C4-2B (cell line): ENCODE measurements around the gene RAB40C.

ENCODE experiments used
- H3K27ac ChIP-seq: fragments of 450-650 bp; 2 replicates; pipeline ENCODE4 v1.5.1; 2017
- ZFX ChIP-seq: fragments of 450-650 bp; IDR thresholded peaks from 2 replicates; pipeline ENCODE4 v1.6.1; 2017
- TF ChIP-seq, protein P1 (sequence below): fragments of 450-650 bp; conservative IDR thresholded peaks from 2 replicates; pipeline ENCODE4 v1.5.1; 2017; ENCODE audit warnings: mild to moderate bottlenecking

Gene RAB40C

GRCh38 chr16:673399-673991 is 83.6 kb downstream of the RAB40C start:
- TF ChIP-seq ZFX = no peak
- TF ChIP-seq, protein P1, sequence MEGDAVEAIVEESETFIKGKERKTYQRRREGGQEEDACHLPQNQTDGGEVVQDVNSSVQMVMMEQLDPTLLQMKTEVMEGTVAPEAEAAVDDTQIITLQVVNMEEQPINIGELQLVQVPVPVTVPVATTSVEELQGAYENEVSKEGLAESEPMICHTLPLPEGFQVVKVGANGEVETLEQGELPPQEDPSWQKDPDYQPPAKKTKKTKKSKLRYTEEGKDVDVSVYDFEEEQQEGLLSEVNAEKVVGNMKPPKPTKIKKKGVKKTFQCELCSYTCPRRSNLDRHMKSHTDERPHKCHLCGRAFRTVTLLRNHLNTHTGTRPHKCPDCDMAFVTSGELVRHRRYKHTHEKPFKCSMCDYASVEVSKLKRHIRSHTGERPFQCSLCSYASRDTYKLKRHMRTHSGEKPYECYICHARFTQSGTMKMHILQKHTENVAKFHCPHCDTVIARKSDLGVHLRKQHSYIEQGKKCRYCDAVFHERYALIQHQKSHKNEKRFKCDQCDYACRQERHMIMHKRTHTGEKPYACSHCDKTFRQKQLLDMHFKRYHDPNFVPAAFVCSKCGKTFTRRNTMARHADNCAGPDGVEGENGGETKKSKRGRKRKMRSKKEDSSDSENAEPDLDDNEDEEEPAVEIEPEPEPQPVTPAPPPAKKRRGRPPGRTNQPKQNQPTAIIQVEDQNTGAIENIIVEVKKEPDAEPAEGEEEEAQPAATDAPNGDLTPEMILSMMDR = no peak
- no peak overlapping the region for H3K27ac ChIP-seq

GRCh38 chr16:674214-674881 is 84.5 kb downstream of the RAB40C start:
- H3K27ac ChIP-seq = no peak overlapping the region

DNA sequence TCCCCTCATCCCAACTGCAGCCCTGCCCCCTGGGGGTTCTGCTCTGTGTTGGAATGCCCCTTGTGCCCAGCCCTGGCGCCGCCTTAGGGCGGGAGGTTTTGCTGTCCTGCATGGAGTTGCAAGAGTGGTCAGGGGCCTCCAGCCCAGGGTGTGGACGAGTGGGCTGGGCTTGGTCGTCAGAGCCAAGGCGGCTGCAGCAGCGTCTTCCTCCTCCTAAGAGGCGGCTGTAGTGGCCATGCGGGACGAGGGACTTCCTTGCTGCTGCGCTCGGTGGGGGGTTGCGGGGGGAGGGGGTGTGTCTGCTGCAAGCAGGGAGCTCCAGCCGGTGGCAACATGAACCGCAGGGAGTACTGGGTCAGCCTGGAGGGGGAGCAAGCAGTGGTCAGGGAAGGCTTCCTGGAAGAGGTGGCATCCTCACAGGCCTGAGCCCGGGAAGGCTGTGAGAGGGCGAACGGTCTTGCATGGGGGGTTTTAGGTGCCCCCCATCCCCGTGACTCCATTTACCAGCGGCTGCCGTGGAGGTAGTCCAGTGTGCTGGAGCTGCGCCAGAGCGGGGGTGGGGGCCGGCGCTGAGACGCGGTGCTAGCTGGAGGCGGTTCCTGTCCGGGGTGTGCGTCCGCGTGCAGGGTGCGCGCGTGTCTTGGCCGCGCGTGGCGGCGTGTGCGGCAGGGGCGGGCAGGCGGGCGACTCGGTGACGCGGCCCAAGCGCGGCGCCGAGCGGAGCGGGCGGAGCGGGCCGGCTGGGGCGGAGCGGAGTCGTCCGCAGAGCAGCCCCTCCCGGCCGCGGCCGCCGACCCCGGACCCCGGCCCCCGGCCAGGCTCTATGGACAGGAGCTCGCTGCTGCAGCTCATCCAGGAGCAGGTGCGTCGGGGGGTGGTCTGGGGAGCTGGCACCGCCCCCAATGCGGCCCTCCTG is 85.4 kb downstream of the RAB40C start, which contains the start of gene RHBDL1:
Gene RHBDL1 (plus strand): TSS at position 704 of the 916 bp plus-strand sequence. CDS start 120 bp downstream, at position 824.
- no peak within 1 kb of the TSS for H3K27ac ChIP-seq

More at GRCh38 chr16:674214-674881, 84.5 kb downstream of the RAB40C start:
- TF ChIP-seq, protein P1 = no peak
- TF ChIP-seq ZFX = no peak

GRCh38 chr16:675884-676564 is 86.2 kb downstream of the RAB40C start:
- TF ChIP-seq ZFX = no peak
- TF ChIP-seq, protein P1 = no peak
- no peak overlapping the region for H3K27ac ChIP-seq

More for the DNA sequence above, 85.4 kb downstream of the RAB40C start, which contains the start of gene RHBDL1:
- TF ChIP-seq, protein P1 = no peak
- no peak for TF ChIP-seq ZFX

GRCh38 chr16:676565-676902 is 86.7 kb downstream of the RAB40C start:
- H3K27ac ChIP-seq = no peak overlapping the region
- TF ChIP-seq, protein P1 = no peak
- TF ChIP-seq ZFX = no peak

DNA sequence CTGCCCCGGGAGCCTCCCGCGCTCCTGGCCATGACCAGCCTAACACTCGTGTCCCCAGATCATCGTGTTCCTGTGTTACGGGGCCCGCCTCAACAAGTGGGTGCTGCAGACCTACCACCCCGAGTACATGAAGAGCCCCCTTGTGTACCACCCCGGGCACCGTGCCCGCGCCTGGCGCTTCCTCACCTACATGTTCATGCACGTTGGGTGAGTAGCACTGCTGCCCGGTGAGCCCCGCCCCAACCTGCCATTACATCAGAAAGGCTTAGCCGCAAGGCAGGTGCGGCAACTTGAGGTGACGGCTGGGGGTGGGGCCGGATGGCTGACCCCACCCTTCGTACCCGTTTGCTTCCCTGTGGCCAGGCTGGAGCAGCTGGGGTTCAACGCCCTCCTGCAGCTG is 87.0 kb downstream of the RAB40C start:
- no peak overlapping the region for H3K27ac ChIP-seq
- TF ChIP-seq ZFX = no peak
- TF ChIP-seq, protein P1 = no peak
